GM19438 (cell line): ENCODE results near the gene OTULINL.

Experiments used
- ATAC-seq: cut with Tn5 transposase; IDR thresholded peaks from one replicate; pipeline ENCODE4 v1.9.1; 2021; ENCODE audit warnings: low read depth; ENCODE audit not compliant: unreplicated experiment

OTULINL gene

DNA sequence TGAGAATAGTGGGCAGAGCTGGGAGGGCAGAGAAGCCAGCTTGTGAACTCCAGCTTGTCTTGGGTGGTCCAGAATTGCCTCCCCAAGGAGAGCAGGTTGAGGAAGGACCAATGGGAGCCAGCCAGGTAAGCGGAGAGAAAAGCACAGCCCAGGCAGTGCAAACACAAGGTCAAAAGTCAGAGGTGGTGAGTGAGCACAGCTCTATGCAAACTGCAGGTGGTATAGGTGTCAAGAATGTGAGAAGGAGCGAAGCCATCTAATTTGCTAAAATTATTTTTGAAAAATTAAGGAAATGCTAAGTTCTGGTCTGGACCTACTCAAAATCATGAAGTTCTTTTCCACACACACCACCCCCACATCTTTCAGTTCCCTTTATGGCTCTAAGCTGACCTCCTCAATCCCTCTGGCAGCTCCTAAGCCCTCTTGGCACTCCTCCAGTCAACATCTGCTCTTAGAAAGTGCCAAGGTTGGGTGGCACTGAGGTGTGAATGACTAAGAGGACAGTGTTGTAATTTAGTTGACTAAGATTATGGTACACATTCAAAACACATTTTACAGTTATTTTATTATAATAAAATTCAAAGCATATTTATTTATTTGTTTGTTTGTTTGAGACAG, 6.6 kb upstream of the OTULINL start:
- ATAC-seq = no peak

DNA sequence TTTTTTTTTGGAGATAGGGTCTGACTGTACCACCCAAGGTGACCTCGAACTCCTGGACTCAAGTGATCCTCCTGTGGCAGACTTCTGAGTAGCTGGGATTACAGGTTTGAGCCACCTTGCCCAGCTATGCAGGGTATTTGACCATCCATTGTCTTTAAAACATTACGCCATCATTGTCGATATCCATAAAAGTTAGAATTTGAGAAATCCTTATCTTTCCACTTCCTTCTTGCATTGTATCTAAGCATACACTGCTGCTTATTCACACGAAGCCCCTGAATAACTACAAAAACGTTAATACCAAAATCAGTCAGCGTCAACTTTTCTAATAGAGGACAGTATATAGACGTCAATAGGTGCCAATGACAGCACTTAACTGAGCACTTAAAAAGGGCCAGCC, 5.4 kb upstream of the OTULINL start:
- no peak for ATAC-seq

DNA sequence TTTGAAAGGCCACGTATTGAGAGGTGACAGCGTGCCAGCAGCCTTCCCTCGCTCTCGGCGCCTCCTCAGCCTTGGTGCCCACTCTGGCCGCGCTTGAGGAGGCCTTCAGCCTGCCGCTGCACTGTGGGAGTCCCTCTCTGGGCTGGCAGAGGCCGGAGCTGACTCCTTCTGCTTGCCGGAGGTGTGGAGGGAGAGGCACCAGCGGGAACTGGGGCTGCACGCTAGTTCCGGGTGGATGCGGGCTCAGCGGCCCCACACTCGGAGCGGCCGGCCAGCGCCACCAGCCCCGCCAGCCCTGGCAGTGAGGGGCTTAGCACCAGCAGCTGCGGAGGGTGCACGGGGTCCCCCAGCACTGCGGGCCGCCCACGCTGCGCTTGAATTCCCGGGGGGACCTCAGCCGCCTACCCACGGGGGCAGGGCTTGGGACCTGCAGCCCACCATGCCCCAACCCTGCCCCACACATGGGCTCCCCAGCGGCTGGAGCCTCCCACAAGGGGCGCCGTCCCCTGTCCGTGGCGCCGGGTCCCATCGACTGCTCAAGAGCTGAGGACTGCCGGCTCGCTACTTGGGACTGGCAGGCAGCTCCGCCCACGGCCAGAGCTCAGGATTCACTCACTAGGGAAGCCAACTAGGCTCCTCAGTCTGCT, 4.4 kb upstream of the OTULINL start:
- ATAC-seq = no peak

DNA sequence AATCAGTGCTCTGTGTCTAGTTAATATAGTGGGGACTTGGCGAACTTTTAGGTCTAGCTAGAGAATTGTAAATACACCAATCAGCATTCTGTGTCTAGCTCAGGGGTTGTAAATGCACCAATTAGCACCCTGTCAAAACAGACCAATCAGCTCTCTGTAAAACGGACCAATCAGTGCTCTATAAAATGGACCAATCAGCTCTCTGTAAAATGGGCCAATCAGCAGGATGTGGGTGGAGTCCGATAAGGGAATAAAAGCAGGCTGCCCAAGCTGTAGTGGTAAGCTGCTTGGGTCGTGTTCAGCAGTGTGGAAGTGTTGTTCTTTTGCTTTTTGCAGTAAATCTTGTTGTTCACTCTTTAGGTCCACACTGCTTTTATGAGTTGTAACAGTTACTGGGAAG, 3.6 kb upstream of the OTULINL start:
- no peak for ATAC-seq

DNA sequence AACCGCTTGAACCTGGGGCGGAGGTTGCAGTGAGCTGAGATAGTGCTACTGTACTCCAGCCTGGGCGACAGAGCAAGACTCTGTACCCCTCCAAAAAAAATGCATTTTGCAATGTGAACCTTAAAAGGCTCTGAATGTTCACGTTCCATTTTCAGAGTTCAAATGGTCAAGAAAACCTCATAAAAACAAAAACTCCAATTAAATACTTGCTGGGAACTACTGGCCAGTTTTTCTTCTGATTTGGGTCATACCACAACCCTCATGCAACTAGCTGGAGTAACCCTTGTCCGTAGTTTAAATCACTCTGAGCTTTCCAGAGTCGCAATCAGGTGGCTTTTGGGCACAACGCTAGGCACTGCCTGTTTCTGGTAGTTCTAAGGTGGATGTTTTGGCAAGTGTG, 2.3 kb upstream of the OTULINL start:
- no peak for ATAC-seq

DNA sequence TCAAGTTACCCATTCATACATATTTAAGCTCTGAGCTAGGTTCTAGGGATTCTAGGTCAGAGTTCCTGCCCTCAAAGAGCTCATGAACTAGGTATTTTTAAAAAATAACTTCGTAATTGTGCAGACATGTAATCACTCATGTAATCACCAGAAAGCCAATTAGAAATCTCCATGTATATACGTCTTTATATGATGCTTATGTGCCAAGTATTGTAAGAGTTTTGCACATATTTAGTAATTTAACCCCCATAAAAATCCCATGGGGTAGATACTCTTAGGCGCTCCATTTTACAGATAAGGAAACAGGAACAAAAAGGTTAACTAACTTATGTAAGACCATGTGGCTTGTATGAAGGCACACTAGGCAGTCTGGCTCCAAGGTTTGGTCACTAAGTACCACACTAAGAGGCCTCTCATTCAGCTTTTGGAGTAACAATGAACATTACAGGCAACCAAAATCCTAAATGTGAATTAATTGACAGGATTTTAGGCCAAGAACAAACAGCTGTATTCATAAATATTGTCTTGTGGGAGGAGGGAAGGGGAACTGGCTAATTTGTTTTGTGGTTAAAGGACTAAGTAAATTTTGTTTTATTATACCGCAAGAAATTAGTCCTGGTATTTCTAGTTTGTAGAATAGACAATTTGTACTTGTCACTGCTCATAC, 1.7 kb upstream of the OTULINL start:
- no peak for ATAC-seq

DNA sequence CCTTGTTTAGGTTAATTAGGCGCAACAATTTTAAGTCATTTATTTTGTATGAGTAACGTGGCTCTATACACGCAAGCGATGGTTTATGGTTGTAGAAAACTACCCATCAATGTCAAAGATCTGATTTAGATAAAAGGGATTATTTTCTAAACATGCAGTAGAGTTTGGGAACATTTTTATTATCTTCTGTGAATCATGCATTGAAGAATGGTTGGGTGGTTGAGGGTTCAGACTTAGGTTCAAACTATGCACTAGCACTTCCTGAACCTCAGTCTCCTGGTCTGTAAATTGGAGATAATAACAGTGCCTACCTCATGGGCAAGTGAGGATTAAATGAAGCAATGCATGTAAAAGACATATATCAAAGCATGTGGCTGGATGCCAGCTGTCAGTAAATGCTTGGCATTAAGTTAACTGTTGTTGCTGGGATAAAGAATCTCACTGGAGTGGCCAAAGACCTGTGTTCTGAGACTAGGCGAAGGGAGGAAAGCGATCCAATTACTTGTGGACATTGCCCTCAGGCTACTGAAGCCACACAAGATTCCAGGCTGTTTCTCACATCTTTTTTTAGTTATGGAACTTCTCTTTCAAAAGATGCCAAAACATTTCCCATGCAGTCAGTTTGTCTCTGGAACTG, 1.1 kb upstream of the OTULINL start:
- no peak for ATAC-seq

DNA sequence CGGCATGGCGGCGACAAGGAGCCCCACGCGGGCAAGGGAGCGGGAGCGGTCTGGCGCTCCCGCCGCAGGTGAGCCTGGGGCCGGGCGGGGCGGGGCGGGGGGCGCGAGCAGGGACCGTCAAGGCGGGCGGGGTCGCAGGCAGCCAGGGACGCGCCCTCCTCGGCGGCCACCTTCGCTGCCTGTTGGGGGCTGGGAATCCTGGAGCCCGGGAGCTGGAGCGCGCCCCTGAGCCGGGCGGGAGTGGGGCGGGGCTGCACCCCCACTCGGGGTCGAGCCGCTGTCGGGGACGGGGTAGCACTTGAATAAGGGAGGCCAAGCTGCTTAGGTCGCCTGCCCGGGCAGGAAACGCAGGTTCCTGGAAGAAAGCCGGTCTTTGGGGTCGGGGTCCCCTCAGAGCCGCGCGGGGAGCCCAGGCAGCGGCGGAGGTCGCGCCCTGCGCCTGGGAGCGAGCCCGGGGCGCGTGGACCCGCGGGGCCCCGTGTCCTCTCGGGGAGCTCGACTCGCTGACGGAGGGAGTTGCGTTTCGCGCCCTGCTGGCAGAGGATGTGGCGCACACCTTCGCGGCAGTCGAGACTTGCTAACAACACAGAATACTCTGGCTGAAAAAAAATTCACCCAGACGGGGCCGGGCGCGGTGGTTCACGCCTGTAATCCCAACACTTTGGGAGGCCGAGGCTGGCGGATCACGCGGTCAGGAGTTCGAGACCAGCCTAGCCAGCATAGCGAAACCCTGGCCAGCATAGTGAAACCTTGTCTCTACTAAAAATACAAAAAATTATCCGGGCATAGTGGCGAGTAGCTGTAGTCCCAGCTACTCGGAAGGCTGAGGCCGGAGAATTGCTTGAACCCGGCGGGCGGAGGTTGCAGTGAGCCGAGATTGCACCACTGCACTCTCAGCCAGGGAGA, 552 bp downstream of the OTULINL start:
- ATAC-seq = peak; percentile 85

DNA sequence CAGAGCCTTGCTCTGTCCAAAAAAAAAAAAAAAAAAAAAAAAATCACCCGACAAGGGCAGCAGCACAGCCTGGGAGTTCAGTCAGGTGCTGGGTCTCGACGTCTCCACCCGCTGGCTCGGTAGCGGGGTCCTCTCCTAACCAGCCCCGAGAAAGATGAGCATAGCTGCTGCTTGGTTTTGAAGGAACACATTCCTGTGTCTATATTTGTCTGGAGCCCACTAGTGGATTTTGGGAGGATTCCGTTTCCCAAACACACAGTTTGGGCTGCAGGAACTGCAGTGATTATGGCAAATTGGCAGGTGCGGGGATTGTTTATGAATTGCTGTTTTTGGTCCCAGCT, 1.2 kb downstream of the OTULINL start:
- no peak for ATAC-seq

DNA sequence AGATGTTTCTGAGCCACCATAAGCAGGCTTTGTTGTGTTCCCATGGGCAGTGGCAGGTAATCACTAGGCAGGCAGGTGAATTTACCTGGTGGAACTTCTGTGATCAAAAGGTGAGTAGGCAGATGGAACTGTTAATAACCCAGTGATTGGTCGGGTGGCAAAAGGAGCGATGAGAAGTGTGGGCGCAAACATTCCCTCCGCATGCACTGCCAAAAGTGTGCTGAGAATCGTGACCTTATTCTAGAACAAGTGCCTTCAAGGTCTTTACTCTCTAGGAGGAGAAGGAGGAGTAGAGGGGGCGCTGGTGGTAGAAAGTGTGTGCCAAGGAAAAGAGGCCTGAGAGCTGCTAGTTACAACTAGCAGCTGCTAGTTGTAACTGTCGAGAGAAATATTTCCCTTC, 3.3 kb downstream of the OTULINL start:
- ATAC-seq = no peak

DNA sequence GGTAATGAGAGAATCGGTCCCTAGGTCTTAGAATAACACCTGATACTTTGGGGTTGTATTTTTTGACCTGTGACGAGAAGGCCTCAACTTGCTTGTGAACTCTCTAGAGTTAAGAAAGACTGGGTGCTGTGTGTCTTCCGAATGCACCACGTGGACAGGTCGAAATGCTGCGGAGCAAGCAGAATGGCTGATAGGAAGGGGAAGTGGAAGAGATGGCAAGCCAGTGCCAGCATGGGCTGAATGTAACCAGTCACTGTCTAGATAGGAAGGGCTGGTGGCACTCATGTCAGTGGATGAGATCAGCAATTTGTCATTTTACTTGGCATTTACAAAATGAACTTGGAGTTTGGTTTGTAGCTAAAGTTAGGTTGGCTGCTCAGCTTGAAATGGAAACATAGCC, 5.6 kb downstream of the OTULINL start:
- no peak for ATAC-seq

DNA sequence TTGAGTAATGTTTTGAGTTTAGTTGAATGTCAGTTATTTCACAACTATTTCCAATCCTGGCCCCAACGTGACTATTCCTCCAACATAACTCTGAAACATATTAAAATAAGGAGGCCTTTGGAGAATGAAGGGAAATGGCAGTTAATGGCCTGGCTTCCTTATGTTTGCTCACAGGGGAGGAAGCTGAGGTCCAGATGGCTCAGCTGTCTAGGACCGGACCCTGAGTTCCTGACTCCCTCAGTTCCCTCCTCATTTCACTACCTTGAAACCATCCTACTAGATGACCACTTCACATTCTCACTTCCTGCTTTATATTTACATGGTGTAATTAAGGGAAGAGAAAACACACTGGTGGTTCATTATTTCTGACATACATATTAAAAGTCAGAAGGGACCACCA, 6.6 kb downstream of the OTULINL start:
- ATAC-seq = peak; percentile 56

DNA sequence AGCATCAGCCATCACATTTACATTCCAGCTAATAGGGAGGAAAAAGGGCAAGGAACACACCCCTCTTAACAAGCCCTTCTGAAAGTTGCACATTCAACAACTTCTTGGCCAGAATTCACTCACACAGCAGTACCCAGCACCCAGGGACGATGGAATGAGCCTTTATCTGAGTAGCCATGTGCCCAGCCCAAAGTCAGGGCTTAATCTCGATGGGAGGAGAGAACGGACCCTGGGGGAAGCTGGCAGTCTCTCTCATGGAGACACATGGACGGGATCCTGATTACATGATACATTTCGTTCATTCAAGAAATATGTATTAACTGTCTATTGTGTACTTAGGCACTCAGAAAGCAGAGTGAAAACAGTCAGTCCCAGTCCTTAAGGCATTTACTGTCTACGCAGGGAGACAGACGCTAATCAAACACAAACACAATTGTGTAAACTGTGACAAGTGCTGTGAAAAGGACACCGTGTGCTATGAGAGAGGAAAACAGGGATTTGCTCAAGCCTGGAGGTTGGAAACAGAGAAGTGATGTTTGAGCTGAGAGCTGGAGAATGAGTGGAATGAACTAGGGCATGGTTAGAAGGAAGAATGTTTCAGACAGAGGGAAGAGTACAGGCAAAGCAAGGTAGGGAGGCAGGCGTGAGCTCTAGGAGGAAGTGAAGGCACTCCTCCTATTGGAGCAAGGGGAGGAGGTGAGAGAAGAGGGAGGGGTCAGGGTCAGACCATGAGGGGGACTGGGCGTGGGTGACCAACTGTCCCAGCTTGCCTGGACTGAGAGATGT, 7.4 kb downstream of the OTULINL start:
- ATAC-seq = no peak

DNA sequence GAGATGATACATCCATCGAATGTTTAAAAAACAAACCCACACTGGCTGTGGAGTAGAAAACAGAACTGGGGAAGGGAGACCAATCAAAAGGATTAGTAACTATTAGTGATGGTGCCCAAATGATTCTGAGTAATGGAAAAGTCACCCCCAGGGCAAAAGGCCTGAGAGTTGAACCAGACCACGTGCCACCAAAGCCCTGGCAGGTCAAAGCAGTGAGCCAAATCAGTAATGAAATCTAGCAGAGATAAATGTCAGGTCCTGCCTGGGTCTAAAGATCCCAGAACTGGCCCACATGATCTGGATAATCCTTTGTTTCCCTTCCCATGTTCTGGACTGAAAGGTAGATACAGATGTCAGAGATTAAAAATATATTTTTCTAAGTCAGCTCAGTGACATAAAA, 9.4 kb downstream of the OTULINL start:
- no peak for ATAC-seq

DNA sequence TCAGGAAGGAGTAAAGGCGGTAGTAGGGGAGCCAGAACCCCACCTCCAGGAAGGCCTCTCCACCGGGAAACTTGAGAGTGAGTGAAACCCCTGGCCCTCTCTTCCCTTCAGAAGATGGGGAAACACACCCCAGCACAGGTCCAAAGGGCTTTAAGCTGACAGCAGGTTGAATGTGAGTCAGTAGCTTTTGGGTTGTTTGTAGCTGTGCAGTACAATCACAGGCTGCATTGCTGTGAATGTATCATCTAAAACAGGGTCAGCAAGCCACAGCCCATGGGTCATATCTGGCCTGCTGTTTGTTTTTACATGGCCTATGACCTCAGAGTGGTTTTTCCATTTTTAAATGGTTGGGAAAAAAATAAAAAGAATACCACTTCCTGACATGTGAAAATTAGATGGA, 10.0 kb downstream of the OTULINL start:
- ATAC-seq = no peak

DNA sequence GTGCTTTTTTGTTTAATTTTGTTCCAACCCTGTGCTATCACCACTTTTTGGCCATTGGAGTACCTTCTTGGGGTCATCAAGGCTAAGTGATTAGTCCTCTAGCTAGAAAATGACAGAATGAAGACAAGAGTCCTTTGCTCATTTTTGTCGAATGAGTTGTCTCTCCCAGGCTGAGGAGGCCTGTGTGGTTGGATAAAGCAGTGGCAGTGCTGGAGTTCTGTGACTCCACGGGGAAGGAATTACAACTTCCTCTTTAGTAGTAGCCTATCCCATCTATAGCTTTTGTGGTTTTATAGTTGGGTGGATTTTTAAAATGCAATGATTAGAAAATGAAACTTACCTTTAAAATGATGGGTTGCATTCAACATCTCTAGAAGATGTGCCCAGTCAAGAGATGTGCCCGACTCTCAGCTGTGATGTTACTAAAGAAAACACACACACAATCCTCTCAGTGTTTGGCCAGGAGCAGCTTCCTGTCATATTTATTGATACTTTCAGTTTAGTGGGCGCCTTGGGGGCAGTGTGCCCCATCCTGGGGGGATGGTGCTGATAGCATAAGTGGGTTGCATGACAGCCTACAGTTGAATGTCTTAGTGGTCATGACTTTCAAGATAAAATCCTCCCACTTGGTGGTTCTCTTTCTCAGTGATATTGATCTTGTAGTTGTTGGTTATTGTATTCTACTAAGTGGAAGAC, 11.9 kb downstream of the OTULINL start:
- ATAC-seq = no peak

DNA sequence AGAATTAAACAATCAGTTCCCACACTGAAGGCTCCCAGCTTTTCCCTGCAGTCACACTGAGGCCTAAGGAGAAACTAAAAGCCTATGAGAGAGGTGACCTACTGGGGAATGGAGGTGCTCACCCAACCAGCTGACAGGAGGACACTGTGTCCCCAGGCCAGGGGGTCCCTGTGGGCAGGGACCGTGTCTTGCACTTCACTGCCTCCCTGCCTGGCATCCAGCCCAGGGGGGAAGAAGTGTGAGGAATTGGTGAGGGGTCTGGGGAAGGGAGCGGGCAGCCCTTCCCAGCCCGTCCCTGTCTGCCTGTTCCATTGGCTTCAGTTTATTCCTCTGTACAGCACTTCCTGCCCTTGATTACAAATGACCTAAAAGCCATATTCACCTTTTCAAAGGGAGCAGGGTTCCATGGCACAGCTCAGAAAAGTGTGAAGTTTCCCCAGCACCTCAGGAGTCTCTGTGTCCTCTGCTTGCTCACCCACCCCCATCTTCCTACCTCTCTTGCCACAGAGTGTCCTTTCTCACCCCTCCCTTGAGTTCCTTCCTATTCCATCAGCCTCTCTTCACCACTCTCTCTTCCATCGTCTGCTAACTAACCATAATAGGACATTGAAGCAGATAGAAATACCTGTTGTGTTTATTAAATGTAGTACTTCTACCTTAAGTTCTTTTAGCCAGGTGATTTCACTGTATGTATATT, 12.9 kb downstream of the OTULINL start:
- ATAC-seq = no peak

DNA sequence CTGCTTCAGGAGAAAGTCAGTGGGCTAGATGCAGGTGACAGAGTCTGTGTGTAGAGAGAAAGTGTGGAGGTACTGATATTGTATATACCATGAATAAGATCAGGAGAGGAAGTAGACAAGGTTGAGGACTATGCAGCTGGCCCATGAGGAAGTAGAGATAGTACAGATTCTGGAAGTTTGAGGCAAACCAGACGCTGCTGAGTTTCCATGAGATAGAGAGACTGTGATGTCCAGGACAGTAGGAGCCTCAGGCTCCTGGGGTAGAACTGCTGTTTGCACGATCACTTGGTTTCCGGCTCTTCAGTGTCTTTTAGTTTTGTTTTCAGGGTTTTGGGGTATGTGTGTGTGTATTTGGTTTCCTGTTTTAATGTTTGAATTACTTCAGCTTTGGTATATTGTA, 13.6 kb downstream of the OTULINL start:
- peak; percentile 76 for ATAC-seq

DNA sequence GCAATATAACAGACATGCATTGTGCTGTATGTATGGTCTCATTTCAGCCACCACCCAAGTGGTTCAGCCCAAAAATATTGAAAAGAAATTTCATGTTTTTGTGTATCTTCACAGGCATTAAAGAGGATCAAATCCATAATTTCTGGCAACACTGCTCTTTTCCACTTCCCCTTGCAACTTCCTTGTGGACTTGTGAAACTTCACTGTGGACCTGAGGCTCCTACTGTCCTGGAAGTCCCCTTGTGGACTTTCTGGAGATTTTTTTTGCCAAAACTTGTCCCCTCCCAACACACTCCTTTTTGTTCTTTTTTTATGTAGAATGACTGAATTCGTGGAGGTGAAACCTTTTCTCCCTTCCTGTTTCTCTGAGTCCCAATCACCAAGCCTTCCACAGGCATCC, 14.3 kb downstream of the OTULINL start:
- no peak for ATAC-seq
